Vagina (tissue), 2 donors: ENCODE results near the gene EIF2B2.

Experiments used
- CTCF ChIP-seq, 3 experiments: fragments of 450-650 bp in 2 of 3; fragments of 200-600 bp in 1 of 3; sonication (generic) in 1 of 3; IDR thresholded peaks; one replicate each; pipeline ENCODE4 v1.5.1; 2017 to 2019; ENCODE audit warnings: antibody characterized with exemption in 3 of 3, mild to moderate bottlenecking in 2 of 3, moderate library complexity in 2 of 3
- POLR2AphosphoS5 ChIP-seq, 2 donors: sonication (generic); formaldehyde crosslinking; IDR thresholded peaks; one replicate each; pipeline ENCODE4 v1.9.0; 2017; ENCODE audit warnings: antibody characterized with exemption in 2 of 2, mild to moderate bottlenecking in 2 of 2, low read depth in 1 of 2; ENCODE audit not compliant: insufficient read depth in 1 of 2

DNA sequence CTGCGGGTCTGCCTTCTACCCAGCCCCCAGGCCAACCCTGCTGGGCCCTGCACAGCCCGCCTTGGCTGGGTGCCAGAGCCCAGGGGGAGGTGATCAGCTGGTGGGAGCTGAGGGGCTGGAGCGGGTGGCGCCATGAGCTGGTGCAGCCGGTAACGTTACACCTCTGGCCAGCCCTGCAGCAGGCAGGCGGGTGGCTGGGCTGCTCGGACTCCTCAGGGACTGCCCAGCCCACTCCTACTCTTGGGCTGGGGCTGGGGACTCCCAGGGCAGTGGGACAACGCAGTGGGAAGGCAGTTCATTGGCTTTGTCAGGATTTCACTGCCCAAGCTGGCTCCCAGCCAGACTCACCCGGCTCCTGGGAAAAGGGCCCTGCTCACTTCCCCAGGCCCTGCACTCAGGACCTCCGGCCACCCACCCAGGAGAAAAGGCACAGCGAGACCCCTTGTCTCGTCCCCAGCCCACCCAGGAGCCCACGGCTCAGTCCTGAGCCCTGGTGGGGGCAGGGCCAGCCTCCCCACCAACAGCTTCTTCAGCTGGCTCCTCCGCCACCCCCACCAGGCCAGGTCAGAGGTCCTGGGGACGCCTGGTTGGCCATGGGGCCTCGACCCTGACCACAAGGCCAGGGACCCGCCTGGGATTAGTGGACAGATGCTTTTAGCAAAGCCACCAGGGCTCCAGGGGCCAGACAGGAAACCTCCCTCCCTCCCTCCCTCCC is 48.3 kb upstream of the EIF2B2 start:
- TF ChIP-seq CTCF (IDR thresholded peaks at IDR 0.05), result no peak
- TF ChIP-seq POLR2AphosphoS5 (IDR thresholded peaks at IDR 0.05; ENCODE audit: insufficient read depth in 1 of 2, low read depth in 1 of 2), result no peak
